GM23248 (cell line): ENCODE data around the gene DMGDH. TPM values are rescaled to one million over a fixed set of nuclear protein-coding genes. Genes with fewer than 3 reads are reported as not detected.

Source experiments
- DNase-seq: peaks from one replicate; pipeline ENCODE4 v3.0.0-alpha.2; 2015
- H2AFZ ChIP-seq: fragments of 200-600 bp; sonication (generic); 2 replicates; pipeline ENCODE4 v1.6.1; 2016; ENCODE audit warnings: antibody characterized with exemption
- H3F3A ChIP-seq: fragments of 200-600 bp; sonication (generic); 2 replicates; pipeline ENCODE4 v1.6.1; 2016; ENCODE audit warnings: mild to moderate bottlenecking, antibody characterized with exemption, mixed run types; ENCODE audit not compliant: insufficient read depth
- H3K27ac ChIP-seq: fragments of 200-600 bp; sonication (generic); 2 replicates; pipeline ENCODE4 v1.5.1; 2016; ENCODE audit warnings: mild to moderate bottlenecking
- H3K27me3 ChIP-seq: fragments of 200-600 bp; sonication (generic); replicated peaks from 2 replicates; pipeline ENCODE4 v1.6.1; 2016; ENCODE audit warnings: mild to moderate bottlenecking; ENCODE audit not compliant: insufficient read depth
- H3K36me3 ChIP-seq: fragments of 200-600 bp; sonication (generic); 2 replicates; pipeline ENCODE4 v1.6.1; 2016; ENCODE audit warnings: low read depth, mild to moderate bottlenecking
- H3K4me1 ChIP-seq: fragments of 200-600 bp; sonication (generic); 2 replicates; pipeline ENCODE4 v1.6.1; 2016; ENCODE audit warnings: mild to moderate bottlenecking; ENCODE audit not compliant: insufficient read depth
- H3K4me2 ChIP-seq: fragments of 200-600 bp; sonication (generic); one replicate; pipeline ENCODE4 v1.6.1; 2016; ENCODE audit warnings: mild to moderate bottlenecking; ENCODE audit not compliant: unreplicated experiment
- H3K4me3 ChIP-seq: fragments of 200-600 bp; sonication (generic); 2 replicates; pipeline ENCODE4 v1.5.1; 2016; ENCODE audit warnings: mild to moderate bottlenecking
- H3K79me2 ChIP-seq: fragments of 200-600 bp; sonication (generic); 2 replicates; pipeline ENCODE4 v1.6.1; 2016; ENCODE audit warnings: mild to moderate bottlenecking; ENCODE audit not compliant: insufficient read depth
- H3K9ac ChIP-seq: fragments of 200-600 bp; sonication (generic); 2 replicates; pipeline ENCODE4 v1.6.1; 2016; ENCODE audit warnings: mild to moderate bottlenecking
- H3K9me2 ChIP-seq: fragments of 200-600 bp; sonication (generic); 2 replicates; pipeline ENCODE4 v1.6.1; 2016; ENCODE audit warnings: mixed run types, mild to moderate bottlenecking, moderate library complexity; ENCODE audit not compliant: insufficient read depth
- H3K9me3 ChIP-seq: fragments of 200-600 bp; sonication (generic); one replicate; pipeline ENCODE4 v1.6.1; 2017; ENCODE audit warnings: low read depth
- H4K20me1 ChIP-seq: fragments of 200-600 bp; sonication (generic); 2 replicates; pipeline ENCODE4 v1.6.0; 2016; ENCODE audit not compliant: insufficient read depth
- EZH2 ChIP-seq: fragments of 200-600 bp; sonication (generic); IDR thresholded peaks from 2 replicates; pipeline ENCODE4 v1.6.1; 2018; ENCODE audit warnings: antibody characterized with exemption, mild to moderate bottlenecking; ENCODE audit not compliant: insufficient read depth, poor library complexity, severe bottlenecking
- EZH2phosphoT487 ChIP-seq: fragments of 200-600 bp; sonication (generic); IDR thresholded peaks from 2 replicates; pipeline ENCODE4 v1.6.1; 2018; ENCODE audit warnings: antibody characterized with exemption, moderate library complexity, mild to moderate bottlenecking, low read depth; ENCODE audit not compliant: insufficient read depth
- WGBS, 2 experiments: methylation state at CpG; one replicate each; pipeline ENCODE4 v1.1.6; 2015 to 2017; ENCODE audit warnings: low lambda C conversion rate in 2 of 2, low coverage in 1 of 2; ENCODE audit errors: missing lambda C conversion rate in 2 of 2; 5-methylcytosine and 5-hydroxymethylcytosine counted together
- in situ Hi-C: fragments of 300-500 bp; cut with MboI; formaldehyde crosslinking; loops from 2 replicates; pipeline ENCODE4 v1.15.0; 2020
- polyA plus RNA-seq: library from polyadenylated mRNA; unstranded; fragments of >200 nt; fragmentation: Nextera tagmentation; extraction: Ambion mirVana; gene quantifications from 2 replicates; pipeline ENCODE4 v1.2.1, GENCODE V29; 2016
- total RNA-seq: library from RNA; depleted of rRNA; stranded (reverse); fragments of >200 nt; shearing (Covaris generic); gene quantifications from 2 replicates; pipeline ENCODE4 v1.2.3, GENCODE V29; 2014

Gene DMGDH
- total and polyA plus RNA-seq, 2 experiments from 2014 or later = 1.5 to 1.6 TPM

DNA sequence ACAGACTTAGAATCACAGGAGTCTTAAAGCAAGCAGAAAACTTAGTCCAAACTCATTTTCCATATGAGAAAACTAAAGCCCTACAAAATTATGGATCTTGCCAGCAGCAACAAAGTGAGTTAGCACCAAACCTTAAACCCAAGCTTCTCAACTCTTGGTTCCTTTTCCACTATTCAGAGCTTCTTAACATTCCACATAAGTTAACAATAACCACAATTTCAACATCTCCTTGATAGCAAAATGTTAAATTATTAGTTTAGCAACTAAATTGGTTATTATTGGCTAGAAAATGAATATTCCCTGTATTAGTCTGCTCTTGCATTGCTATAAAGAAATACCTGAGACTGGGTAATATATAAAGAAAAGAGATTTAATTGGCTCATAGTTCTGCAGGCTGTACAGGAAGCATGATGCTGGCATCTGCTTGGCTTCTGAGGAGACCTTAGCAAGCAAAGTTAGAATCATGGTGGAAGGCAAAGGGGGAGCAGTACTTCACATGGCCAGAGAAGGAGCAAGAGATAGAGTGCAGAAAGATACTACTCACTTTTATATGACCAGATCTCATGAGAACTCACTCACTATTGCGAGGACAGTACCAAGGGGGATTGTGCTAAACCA, 58.1 kb downstream of the DMGDH start:
- TF ChIP-seq EZH2 (no peak), EZH2phosphoT487 (peak; percentile 91)
- Histone ChIP-seq H3K4me3 (no peak overlapping the region), H3K9ac (no peak overlapping the region), H3K9me2 (no peaks in the 10 kb centered on the region), H3K36me3 (no peaks in the 10 kb centered on the region), H3K4me2 (peak overlapping the region; percentile 9), H3K9me3 (no peaks in the 10 kb centered on the region), H3K4me1 (peaks cover 5% of the 10 kb centered on the region; the same call in 1 of the 2 replicates), H3K27ac (0 out of 2 replicates have a peak overlapping the region, but pooled peaks have one; percentile 12), H2AFZ (no peak overlapping the region), H4K20me1 (no peaks in the 10 kb centered on the region), H3F3A (peaks cover 17% of the 10 kb centered on the region), H3K27me3 (no peaks in the 10 kb centered on the region), H3K79me2 (no peaks in the 10 kb centered on the region)
- peak; percentile 73 for DNase-seq
- in situ Hi-C loops = loop anchor here (10.0 kb wide), 1 partner anchor 453 kb away; no protein-coding TSS in a partner anchor
- 88 to 92% methylated on average over 1 of the region's 1 CpG for WGBS, 2 experiments

DNA sequence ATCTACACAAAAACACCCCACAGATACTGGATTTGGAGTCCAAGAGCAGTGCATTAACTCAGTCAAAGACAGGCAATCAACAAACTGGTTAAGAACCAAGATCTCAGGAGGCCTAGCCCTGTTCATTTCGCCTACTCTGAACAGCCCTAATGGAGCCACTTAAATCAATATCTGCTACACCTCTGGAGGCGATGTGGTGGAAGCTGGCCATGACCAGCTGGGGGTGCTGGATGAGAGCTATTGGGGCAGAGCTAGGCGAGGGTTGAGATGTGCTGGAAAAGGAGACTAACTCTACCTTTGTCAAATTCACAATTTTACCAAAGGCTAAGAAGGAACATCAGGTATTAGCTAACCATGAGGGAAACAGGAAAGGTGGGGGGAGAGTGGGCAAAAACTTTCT, 61.1 kb downstream of the DMGDH start:
- Histone ChIP-seq H3K9me2 (no peaks in the 10 kb centered on the region), H4K20me1 (no peaks in the 10 kb centered on the region), H3F3A (peaks cover 17% of the 10 kb centered on the region), H3K27ac (no peak overlapping the region), H2AFZ (no peak overlapping the region), H3K4me2 (no peak overlapping the region), H3K27me3 (no peaks in the 10 kb centered on the region), H3K9ac (no peak overlapping the region), H3K4me1 (peaks cover 5% of the 10 kb centered on the region; the same call in 1 of the 2 replicates), H3K9me3 (no peaks in the 10 kb centered on the region), H3K4me3 (no peak overlapping the region), H3K36me3 (no peaks in the 10 kb centered on the region), H3K79me2 (no peaks in the 10 kb centered on the region)
- WGBS, 2 experiments = 93 to 96% methylated on average over 3 of the region's 3 CpGs
- in situ Hi-C loops = no loop called here
- no peak for DNase-seq
- TF ChIP-seq EZH2phosphoT487 (no peak), EZH2 (no peak)

DNA sequence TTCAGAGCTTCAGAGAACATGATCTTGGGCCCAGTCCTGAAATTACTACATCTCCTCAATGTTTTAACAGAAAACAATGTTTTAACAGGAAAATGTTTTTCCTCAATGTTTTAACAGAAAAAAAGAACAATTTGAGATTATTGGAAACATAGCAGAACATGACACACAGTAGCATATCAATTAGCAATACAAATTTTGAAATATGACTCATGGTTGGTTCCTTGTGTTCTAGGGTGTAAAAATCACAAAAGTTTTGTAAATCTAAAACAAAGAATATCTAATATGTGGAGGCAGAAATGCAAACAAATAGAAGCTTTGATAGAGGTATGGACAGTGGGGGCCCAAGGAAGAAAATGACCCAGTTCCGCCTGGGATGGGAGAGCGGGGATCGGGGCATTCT, 61.6 kb downstream of the DMGDH start:
- Histone ChIP-seq H3K4me1 (peaks cover 5% of the 10 kb centered on the region; the same call in 1 of the 2 replicates), H4K20me1 (no peaks in the 10 kb centered on the region), H3K36me3 (no peaks in the 10 kb centered on the region), H2AFZ (no peak overlapping the region), H3K79me2 (no peaks in the 10 kb centered on the region), H3K4me2 (no peak overlapping the region), H3F3A (peaks cover 17% of the 10 kb centered on the region), H3K9ac (no peak overlapping the region), H3K27me3 (no peaks in the 10 kb centered on the region), H3K9me2 (no peaks in the 10 kb centered on the region), H3K4me3 (no peak overlapping the region), H3K9me3 (no peaks in the 10 kb centered on the region), H3K27ac (no peak overlapping the region)
- no peak for DNase-seq
- 80% methylated on average over 3 of the region's 3 CpGs for WGBS, 2 experiments
- in situ Hi-C loops = no loop called here
- TF ChIP-seq EZH2phosphoT487 = no peak
- no peak for TF ChIP-seq EZH2

DNA sequence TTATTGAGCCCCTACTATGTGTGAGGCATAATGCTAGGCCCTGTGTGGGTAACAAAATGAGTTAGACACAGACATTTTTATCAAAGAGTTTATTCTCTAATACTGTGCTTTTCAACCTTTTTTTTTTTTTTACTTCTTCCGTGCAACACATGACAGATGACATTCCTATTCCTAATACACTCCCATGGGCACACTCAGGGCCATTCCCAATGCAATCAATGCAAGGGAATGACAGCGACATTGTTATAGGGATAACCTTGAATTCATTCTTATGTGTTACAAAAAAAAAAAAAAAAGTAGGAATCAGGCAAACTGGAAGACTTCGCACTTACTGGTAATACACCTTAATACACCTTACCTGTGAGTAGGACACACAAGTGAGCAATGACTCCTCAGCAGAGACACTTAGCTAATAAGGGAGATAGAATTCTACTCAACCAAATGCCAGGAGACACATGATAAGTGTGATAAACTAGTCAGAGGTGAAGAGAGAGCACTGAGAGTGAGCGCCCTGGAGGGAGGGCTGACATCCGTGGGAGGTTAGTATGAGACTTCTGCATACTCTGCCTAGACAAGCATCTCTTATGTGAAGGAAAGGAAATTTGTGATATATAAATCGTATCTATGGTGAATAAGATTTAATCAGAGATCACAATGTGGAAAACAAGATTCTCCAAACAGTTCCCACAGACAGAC, 63.4 kb downstream of the DMGDH start:
- Histone ChIP-seq H3F3A (peaks cover 15% of the 10 kb centered on the region; the same call in 1 of the 2 replicates), H4K20me1 (no peaks in the 10 kb centered on the region), H3K9me2 (no peaks in the 10 kb centered on the region), H3K27ac (no peak overlapping the region), H2AFZ (no peak overlapping the region), H3K9ac (no peak overlapping the region), H3K4me3 (no peak overlapping the region), H3K4me1 (peaks cover 14% of the 10 kb centered on the region), H3K36me3 (no peaks in the 10 kb centered on the region), H3K27me3 (no peaks in the 10 kb centered on the region), H3K79me2 (no peaks in the 10 kb centered on the region), H3K9me3 (no peaks in the 10 kb centered on the region), H3K4me2 (no peak overlapping the region)
- TF ChIP-seq EZH2phosphoT487 = no peak
- no peak for TF ChIP-seq EZH2
- in situ Hi-C loops = no loop called here
- WGBS, 2 experiments = 85 to 88% methylated on average over 6 of the region's 6 CpGs
- DNase-seq = no peak
